Natural killer cell treated with Interleukin-12 subunit alpha and Interleukin-12 subunit beta and Interleukin-15 and Interleukin-18, amount 100 ng/mL, for 72 hours (primary cell): ENCODE data around the gene RHBDL1. TPM values are rescaled to one million over a fixed set of nuclear protein-coding genes. Genes with fewer than 3 reads are reported as not detected.

ENCODE experiments used
- ATAC-seq, 2 donors: fragments of 150-1000 bp; cut with Tn5 transposase in 1 of 2; sonication (Bioruptor Pico), chemical (Tn5 transposase) in 1 of 2; 2 replicates each; pipeline ENCODE4 v1.10.0; 2021
- DNase-seq: peaks from one replicate; pipeline ENCODE4 v3.0.0; 2022; ENCODE audit warnings: low spot score
- H3K27ac Mint-ChIP-seq, 2 donors: 1 replicate in 1 of 2; 2 replicates in 1 of 2; pipeline ENCODE4 v1.8.0; 2022; ENCODE audit warnings: mixed read lengths in 2 of 2, mild to moderate bottlenecking in 1 of 2, moderate library complexity in 1 of 2
- H3K27me3 Mint-ChIP-seq, 2 donors: 1 replicate in 1 of 2; 2 replicates in 1 of 2; pipeline ENCODE4 v1.8.0; 2022; ENCODE audit warnings: mixed read lengths in 2 of 2
- H3K36me3 Mint-ChIP-seq: one replicate; pipeline ENCODE4 v1.8.0; 2022; ENCODE audit warnings: mixed read lengths
- H3K4me1 Mint-ChIP-seq, 2 donors: 1 replicate in 1 of 2; 2 replicates in 1 of 2; pipeline ENCODE4 v1.8.0; 2022; ENCODE audit warnings: low read depth in 2 of 2, mixed read lengths in 2 of 2, mild to moderate bottlenecking in 1 of 2
- H3K4me3 Mint-ChIP-seq: one replicate; pipeline ENCODE4 v1.8.0; 2022; ENCODE audit warnings: mixed read lengths
- H3K9me3 Mint-ChIP-seq: 2 replicates; pipeline ENCODE4 v1.8.0; 2022; ENCODE audit warnings: mixed read lengths
- total RNA-seq, 2 donors: library from RNA; stranded (reverse); gene quantifications; one replicate each; pipeline ENCODE4 v1.2.3, GENCODE V29; 2022

The RHBDL1 gene
- total RNA-seq, 2 donors from 2014 or later, result 1.0 to 1.5 TPM

- Mint-ChIP-seq H3K27ac (no peak overlapping the region), H3K9me3 (no peaks in the 10 kb centered on the region)
- DNase-seq, result no peak
These were observed 4.8 kb upstream of the RHBDL1 start for GRCh38 chr16:670485-671352.

GRCh38 chr16:671353-672131, 3.9 kb upstream of the RHBDL1 start:
- DNase-seq, result no peak
- no peak overlapping the region for H3K4me3 Mint-ChIP-seq
- no peaks in the 10 kb centered on the region for H3K36me3 Mint-ChIP-seq
- H3K9me3 Mint-ChIP-seq, result no peaks in the 10 kb centered on the region
- peaks cover 0 to 9% of the 10 kb centered on the region in 2 donors for H3K4me1 Mint-ChIP-seq
- no peaks in the 10 kb centered on the region for H3K27me3 Mint-ChIP-seq
- no peak for ATAC-seq
- H3K27ac Mint-ChIP-seq, result no peak overlapping the region

More at GRCh38 chr16:670485-671352, 4.8 kb upstream of the RHBDL1 start:
- Mint-ChIP-seq H3K36me3 (no peaks in the 10 kb centered on the region), H3K27me3 (no peaks in the 10 kb centered on the region), H3K4me3 (no peak overlapping the region), H3K4me1 (peaks cover 0 to 9% of the 10 kb centered on the region in 2 donors)
- no peak for ATAC-seq

GRCh38 chr16:672371-672770, 3.1 kb upstream of the RHBDL1 start:
- Mint-ChIP-seq H3K27ac (no peak overlapping the region), H3K36me3 (no peaks in the 10 kb centered on the region), H3K4me1 (peaks cover 0 to 9% of the 10 kb centered on the region in 2 donors), H3K4me3 (no peak overlapping the region), H3K9me3 (no peaks in the 10 kb centered on the region), H3K27me3 (no peaks in the 10 kb centered on the region)
- ATAC-seq, result no peak
- DNase-seq, result no peak

- Mint-ChIP-seq H3K27ac (no peak overlapping the region), H3K9me3 (no peaks in the 10 kb centered on the region), H3K36me3 (no peaks in the 10 kb centered on the region), H3K4me1 (peaks cover 0 to 6% of the 10 kb centered on the region in 2 donors), H3K27me3 (no peaks in the 10 kb centered on the region), H3K4me3 (no peak overlapping the region)
- ATAC-seq (no peak), DNase-seq (no peak)
These were observed 2.6 kb upstream of the RHBDL1 start for GRCh38 chr16:672851-673250.

- ATAC-seq, result no peak
- H3K27me3 Mint-ChIP-seq, result no peaks in the 10 kb centered on the region
- no peaks in the 10 kb centered on the region for H3K9me3 Mint-ChIP-seq
- no peak overlapping the region for H3K27ac Mint-ChIP-seq
- H3K4me3 Mint-ChIP-seq, result no peak overlapping the region
- DNase-seq, result no peak
- H3K36me3 Mint-ChIP-seq, result no peaks in the 10 kb centered on the region
- peaks cover 0 to 6% of the 10 kb centered on the region in 2 donors for H3K4me1 Mint-ChIP-seq
These were observed 2.0 kb upstream of the RHBDL1 start for GRCh38 chr16:673399-673991.

GRCh38 chr16:674214-674881, 1.1 kb upstream of the RHBDL1 start:
- ATAC-seq (no peak), DNase-seq (no peak)
- Mint-ChIP-seq H3K4me1 (peaks cover 6 to 7% of the 10 kb centered on the region in 2 donors), H3K4me3 (no peak overlapping the region), H3K9me3 (no peaks in the 10 kb centered on the region), H3K27ac (no peak overlapping the region), H3K36me3 (no peaks in the 10 kb centered on the region), H3K27me3 (no peaks in the 10 kb centered on the region)

GRCh38 chr16:675884-676564, 553 bp downstream of the RHBDL1 start:
- DNase-seq, result no peak
- Mint-ChIP-seq H3K4me1 (peaks cover 9 to 11% of the 10 kb centered on the region in 2 donors), H3K27me3 (no peaks in the 10 kb centered on the region), H3K9me3 (no peaks in the 10 kb centered on the region), H3K36me3 (no peaks in the 10 kb centered on the region), H3K4me3 (no peak overlapping the region), H3K27ac (no peak overlapping the region)
- no peak for ATAC-seq

GRCh38 chr16:676565-676902, 1.1 kb downstream of the RHBDL1 start:
- Mint-ChIP-seq H3K27me3 (no peaks in the 10 kb centered on the region), H3K36me3 (no peaks in the 10 kb centered on the region), H3K9me3 (no peaks in the 10 kb centered on the region), H3K4me1 (peaks cover 9 to 14% of the 10 kb centered on the region in 2 donors), H3K27ac (no peak overlapping the region), H3K4me3 (no peak overlapping the region)
- no peak for DNase-seq
- ATAC-seq, result no peak

GRCh38 chr16:676913-677312, 1.4 kb downstream of the RHBDL1 start:
- H3K27me3 Mint-ChIP-seq, result no peaks in the 10 kb centered on the region

GRCh38 chr16:677316-678190, 2.1 kb downstream of the RHBDL1 start:
- Mint-ChIP-seq H3K27me3 (no peaks in the 10 kb centered on the region), H3K27ac (no peak overlapping the region), H3K36me3 (no peaks in the 10 kb centered on the region), H3K4me3 (no peak overlapping the region), H3K9me3 (no peaks in the 10 kb centered on the region), H3K4me1 (peaks cover 12 to 17% of the 10 kb centered on the region in 2 donors)
- DNase-seq (no peak), ATAC-seq (no peak)

More at GRCh38 chr16:676913-677312, 1.4 kb downstream of the RHBDL1 start:
- no peak for ATAC-seq
- DNase-seq, result no peak
- Mint-ChIP-seq H3K27ac (no peak overlapping the region), H3K36me3 (no peaks in the 10 kb centered on the region), H3K9me3 (no peaks in the 10 kb centered on the region), H3K4me1 (peaks cover 9 to 17% of the 10 kb centered on the region in 2 donors), H3K4me3 (no peak overlapping the region)

GRCh38 chr16:678209-678857, 2.9 kb downstream of the RHBDL1 start:
- Mint-ChIP-seq H3K36me3 (no peaks in the 10 kb centered on the region), H3K4me3 (no peak overlapping the region), H3K4me1 (peaks cover 13 to 17% of the 10 kb centered on the region in 2 donors), H3K27me3 (no peaks in the 10 kb centered on the region), H3K27ac (no peak overlapping the region), H3K9me3 (no peaks in the 10 kb centered on the region)
- no peak for ATAC-seq
- no peak for DNase-seq
